Ovary (tissue), 3 donors: ENCODE data around the gene KCTD10.

Experiments used
- CTCF ChIP-seq, 3 donors: fragments of 450-650 bp in 2 of 3; fragments of 200-600 bp in 1 of 3; IDR thresholded peaks; one replicate each; pipeline versions ENCODE4 v1.5.1 to v1.8.0; 2016 to 2022; ENCODE audit warnings: antibody characterized with exemption in 3 of 3, mild to moderate bottlenecking in 1 of 3
- POLR2A ChIP-seq: fragments of 450-650 bp; IDR thresholded peaks from one replicate; pipeline ENCODE4 v1.6.1; 2017; ENCODE audit warnings: antibody characterized with exemption, mild to moderate bottlenecking, moderate library complexity
- donor health status: DM: no; HTN: no; CAD: no.

- TF ChIP-seq CTCF (IDR thresholded peaks at IDR 0.05) (no peak), POLR2A (no peak)
These were observed 21.4 kb downstream of the KCTD10 start for GRCh38 chr12:109455706-109456105.
